PC-9 (cell line): ENCODE measurements around the gene DMTF1.

Experiments used
- EZH2 ChIP-seq: fragments of 200-600 bp; sonication (generic); IDR thresholded peaks from 2 replicates; pipeline ENCODE4 v1.8.0; 2017; ENCODE audit warnings: antibody characterized with exemption, low read depth
- TF ChIP-seq, protein P1 (sequence below): fragments of 200-600 bp; sonication (generic); conservative IDR thresholded peaks from 2 replicates; pipeline ENCODE4 v1.6.1; 2017; ENCODE audit warnings: mixed run types, antibody characterized with exemption, mild to moderate bottlenecking, moderate library complexity

DNA sequence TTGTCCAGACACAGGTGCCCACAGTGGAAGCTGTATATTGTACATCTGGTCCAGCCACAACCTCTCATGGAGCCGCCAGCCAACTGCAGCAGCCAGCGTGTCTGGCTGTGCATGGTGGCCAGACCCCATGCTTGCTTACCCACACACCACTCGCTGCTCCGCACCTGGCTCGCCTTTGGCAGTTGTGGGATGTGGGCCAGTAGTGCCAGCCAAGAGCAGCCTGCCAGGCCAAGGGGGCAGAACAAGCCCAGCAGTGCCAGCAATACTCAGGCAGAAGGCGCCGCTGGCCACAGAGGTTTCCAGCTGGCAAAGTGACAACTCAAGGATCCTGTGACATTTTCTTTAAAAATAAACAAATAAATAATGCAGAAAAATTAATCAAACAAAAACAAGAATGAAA, 79.0 kb downstream of the DMTF1 start:
- TF ChIP-seq, protein P1, sequence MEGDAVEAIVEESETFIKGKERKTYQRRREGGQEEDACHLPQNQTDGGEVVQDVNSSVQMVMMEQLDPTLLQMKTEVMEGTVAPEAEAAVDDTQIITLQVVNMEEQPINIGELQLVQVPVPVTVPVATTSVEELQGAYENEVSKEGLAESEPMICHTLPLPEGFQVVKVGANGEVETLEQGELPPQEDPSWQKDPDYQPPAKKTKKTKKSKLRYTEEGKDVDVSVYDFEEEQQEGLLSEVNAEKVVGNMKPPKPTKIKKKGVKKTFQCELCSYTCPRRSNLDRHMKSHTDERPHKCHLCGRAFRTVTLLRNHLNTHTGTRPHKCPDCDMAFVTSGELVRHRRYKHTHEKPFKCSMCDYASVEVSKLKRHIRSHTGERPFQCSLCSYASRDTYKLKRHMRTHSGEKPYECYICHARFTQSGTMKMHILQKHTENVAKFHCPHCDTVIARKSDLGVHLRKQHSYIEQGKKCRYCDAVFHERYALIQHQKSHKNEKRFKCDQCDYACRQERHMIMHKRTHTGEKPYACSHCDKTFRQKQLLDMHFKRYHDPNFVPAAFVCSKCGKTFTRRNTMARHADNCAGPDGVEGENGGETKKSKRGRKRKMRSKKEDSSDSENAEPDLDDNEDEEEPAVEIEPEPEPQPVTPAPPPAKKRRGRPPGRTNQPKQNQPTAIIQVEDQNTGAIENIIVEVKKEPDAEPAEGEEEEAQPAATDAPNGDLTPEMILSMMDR = no peak
- TF ChIP-seq EZH2 = no peak
